DMS114 treated with DMSO at 0.1 percent for 48 hours (cell line): ENCODE measurements around the gene ABHD17B.
"Not testable (repeated sequence)": the region's sequence is repeated elsewhere in the genome, so short reads cannot be mapped to it uniquely, and the experiment has no call there.

Source experiments
- DNase-seq: peaks from one replicate; lab custom pipeline; 2025; ENCODE audit not compliant: unreplicated experiment; lab: John Stamatoyannopoulos, UW

Gene ABHD17B

DNA sequence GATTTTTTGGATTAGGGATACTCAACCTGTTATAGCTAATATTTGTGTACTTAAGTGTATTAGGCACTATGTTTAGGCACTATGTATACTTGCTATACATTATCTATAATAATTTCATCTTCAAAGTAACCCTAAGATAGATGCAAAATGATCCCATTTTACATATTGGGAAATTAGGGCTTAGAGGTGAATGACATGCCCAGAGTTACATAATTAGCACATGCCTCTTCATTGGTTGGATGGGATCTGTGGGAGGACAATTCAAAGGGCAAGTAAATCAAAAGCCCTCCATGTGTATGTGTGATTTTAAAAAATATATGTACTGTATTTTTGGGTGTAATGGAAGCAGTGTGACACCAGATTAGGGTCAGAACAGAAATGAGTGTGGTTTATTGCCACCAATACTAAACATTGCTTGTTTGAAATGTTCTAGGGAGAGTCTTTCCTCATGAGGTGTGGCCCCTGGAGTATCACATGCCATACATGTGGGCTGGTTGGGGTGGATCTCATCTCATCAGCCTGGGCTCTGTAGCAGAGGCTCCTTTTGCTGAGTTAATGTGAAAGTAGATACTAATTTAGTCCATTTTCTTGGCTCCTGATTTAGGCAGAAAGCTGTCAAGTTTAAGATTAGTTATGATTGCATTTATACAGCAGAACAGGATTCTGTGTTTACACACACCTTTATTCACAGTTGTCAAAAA lies 6.0 kb upstream of the ABHD17B start:
- DNase-seq: no peak

DNA sequence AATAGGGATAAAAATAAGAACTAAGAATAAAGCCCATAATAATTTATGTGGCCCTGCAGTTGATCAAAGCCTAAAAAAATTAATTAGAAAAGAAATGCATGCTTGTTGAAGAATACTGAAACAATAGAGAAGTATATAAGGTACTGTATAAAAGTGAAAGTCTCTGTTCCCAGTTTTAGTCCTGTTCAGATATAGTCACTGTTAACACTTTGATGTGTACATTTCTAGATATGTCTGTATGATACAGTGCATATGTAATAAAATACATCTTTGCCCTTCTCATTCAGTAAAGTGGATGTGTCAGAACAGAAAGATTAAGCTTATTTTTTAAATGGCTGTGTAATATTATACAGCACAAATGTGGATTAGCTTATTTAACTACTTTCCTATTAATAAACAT lies 4.5 kb upstream of the ABHD17B start:
- DNase-seq: no peak

DNA sequence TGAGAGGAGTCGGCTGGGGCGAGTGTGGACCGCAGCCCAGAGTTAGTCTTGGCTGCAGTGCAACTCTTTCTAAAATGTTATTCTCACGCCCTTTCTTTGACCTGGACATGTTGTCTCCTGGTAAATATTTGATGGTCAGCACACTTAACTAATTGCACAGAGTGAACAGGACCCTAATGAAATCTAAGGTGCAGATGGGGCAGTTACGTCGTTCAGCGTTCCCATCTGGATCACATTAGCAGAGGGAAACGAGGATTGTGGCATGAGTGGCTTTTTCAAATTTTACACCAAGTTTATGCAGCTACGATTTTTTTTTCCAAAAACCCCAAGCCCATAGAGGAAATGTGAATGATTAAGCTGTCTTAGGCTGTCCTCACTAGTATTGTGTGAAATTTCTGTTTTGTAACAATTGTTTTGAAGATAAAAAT lies 929 bp upstream of the ABHD17B start:
- DNase-seq: peak; percentile 4

DNA sequence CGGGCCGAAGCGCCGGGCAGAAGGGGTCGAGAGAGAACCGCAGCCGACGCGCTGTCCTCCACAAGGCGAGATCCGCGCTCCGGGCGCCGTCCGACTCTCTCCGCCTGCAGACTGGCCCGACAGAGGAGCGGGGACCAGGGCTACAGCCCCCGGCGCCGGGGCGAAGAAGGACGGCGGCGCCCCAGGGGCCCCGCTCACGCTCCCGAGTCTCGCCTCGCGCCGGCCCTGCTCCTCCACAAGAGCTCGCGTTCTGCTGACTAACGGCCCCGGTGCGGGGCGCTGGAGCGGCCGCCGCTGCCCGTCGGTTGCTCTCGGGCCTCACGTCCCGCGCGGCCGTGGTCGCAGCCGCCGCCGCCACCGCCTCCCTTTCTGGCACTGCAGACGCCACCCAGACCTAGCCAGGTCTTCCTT lies 338 bp downstream of the ABHD17B start:
- DNase-seq: no peak

DNA sequence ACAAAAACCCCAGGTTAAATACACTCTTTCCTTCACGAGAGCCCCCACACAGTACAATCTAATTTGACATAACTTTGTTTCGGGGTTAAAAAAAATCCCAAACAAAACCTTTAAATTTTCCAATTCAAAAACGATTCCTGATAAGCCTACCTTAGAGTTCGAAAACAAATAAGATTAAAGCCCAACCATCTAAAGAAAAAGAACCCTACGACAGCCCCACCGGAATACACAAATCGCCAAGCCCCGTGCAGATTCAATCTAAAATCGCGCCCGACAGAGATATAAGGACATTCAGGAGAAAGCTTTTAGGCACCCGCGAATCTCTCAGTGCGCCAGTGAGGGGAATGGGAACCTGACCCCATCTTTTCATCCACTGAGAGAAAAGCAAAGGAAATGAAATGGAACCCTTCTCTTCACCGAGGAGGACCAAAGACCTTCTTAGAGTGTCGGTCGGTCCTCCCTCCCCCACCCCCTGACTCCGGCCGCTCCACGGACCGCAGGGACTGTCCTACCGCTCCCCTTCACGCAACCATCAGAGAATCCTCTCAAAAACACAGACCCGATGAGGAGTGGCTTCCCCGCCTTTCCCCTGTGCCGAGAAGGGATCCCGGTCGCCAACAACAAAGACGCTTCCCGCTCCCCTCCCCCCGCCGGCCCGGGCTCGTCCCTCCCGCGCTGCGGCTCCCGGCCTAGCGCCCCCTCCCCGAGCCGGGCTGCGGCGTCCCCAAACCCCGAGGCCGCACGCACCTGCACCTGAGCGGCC lies 925 bp downstream of the ABHD17B start:
- peak; percentile 7 for DNase-seq

DNA sequence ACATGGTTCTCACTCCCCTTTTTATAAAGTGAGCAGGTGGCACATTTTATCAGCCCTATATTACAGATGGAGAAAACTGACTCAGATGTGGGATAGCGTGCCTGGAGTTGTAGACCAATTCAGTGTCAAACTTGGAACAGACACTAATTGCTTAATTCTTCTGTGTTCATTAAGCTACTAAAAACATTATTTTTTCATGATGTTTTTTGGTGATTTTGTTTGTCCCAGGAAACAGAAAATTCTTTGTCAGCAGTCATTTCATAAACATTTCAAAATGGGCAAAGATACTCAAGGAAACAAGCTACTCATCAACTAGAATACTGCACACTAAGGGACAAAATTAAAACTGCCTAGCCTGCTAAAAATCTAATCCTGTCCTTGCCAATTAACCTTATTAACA lies 2.2 kb downstream of the ABHD17B start:
- DNase-seq: no peak

DNA sequence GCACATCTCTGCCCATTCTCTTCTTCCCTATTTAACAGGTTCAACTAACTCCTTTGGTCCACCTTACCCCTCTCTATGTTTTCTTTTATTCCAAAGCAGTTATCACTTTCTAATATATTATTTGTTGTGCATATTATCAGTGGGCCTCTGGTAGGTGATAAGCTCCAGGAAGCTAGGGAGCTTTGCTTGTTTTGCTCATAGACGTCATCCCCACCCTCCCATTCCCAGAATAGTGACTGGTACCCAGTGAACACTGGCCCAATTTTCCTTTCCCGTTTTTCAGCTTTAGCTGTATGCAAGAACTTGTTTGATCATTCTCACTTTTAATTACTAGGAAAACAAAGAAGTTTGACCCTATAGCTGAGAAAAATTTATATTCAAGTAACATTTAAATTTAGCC lies 6.9 kb downstream of the ABHD17B start:
- no peak for DNase-seq

DNA sequence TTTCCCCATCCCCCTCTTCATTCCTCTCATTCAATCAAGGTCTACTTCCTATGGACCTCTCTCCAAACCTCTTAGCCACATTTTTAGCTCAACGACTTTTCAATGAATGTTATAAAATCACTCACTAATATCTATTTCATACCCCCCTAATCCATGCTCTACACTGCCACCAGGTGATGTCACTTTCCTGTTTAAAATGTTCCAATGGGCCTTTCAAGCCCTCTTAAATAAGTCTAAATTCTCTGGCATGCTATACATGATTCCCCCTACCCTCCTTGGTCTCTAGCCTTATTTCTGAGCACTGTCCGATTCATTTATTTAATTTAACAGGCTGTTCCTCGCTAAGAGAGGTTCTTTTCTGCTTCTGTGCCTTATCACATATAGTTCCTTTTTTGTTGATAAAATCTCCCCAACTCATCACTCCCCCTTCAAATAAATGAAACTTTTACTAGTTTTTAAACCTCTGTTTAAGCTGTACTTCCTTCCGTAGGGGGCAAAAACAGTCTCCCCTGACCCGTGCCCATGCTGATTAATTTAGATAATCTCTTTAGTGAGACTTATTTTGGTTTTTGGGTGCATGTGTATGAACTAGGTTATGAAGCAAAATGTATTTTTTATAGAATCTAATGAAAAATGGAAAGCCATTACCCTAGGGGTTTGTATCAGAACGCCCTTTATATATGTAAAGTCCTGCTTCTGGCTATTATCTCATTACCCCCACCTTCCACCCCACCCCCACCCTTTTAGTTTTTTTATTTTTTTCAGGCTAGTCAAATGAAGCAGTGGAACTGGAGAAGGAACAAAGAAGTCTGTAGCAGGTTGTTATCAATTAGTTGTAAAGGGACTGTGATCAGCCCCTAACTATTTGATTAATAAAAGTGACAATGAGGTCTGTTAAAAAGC lies 9.0 kb downstream of the ABHD17B start:
- no peak for DNase-seq

DNA sequence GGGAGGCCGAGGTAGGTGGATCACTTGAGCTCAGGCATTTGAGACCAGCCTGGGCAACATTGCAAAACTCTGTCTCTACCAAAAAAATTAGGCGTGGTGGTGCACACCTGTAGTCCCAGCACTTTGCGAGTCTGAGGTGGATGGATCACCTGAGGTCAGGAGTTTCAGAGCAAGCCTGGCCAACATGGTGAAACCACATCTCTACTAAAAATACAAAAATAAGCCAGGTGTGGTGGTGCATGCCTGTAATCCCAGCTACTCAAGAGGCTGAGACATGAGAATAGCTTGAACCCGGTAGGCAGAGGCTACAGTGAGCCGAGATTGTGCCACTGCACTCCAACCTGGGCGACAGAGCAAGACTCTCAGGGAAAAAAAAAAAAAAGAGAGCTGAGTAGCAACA lies 12.2 kb downstream of the ABHD17B start:
- not testable (repeated sequence) for DNase-seq

DNA sequence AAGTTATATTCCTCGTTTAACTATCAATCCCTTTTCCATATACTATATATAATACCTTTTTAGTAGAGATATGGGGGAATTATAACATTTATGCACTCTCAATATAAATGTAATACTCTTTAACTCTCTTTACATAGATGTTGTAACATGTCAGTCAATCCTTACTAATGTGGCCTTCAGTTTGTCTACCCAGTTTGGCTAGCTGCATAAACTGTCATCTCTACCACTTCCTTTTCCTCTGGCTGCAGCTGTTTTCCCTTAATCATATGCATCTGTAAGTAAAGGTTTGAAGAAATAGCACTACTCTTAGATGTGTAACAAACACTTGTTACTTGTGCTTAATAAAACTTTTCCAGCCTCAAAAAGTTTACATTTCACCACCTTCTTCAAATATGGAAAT lies 13.4 kb downstream of the ABHD17B start:
- no peak for DNase-seq

DNA sequence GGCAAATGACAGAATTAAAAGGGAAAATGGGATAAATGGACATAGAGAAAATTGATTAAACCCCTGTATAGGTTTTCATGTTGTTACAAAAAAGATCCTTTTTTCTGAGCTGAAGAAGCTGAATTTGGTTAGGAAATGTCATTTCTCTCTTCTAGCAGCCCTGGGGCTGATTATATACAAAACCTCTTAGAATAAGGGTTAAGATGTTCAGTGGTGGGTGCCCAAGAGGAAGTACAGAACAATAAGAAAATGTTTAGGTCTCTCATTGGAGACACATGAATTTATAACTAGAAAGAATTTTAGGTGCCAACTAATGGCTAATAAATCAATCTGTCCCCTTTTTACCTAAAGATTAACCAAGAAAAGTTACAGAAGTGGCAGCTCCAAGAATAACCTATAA lies 14.2 kb downstream of the ABHD17B start:
- no peak for DNase-seq

DNA sequence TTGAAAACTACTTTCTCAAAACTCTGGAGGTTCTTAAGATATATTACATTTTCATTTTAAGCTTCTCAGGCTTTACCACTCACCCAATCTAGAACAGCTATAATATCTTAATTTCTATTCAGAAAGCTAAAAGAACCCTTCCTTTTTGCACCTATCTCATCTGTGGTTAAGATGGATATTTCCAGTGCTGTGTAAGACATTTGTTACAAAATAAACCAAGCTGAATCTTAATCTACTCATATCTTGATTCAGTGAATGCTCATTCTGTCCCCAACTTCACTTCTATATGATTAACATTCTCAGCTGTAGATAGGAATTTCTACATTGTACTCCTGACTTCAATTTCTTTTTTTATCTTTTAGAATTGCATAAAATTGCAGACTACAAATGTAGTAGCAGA lies 15.0 kb downstream of the ABHD17B start:
- no peak for DNase-seq

DNA sequence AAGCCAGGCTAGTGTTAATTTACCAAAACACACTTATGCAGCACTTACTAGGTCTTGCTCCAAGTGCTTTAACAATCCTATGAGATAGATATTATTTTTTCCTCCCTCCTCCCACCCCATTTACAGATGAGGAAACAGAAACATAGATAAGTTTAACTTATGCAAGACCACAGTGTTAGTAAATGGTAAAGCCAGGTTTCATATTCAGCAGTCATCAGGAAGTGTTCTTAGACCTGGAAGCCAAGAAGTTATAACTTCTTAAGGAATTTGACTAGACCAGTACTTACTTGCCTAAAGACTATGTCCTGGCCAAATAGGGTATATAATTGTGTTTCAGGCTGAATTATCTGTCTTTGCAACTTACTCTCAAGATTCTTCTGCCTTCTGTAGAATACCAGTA lies 15.9 kb downstream of the ABHD17B start:
- no peak for DNase-seq

DNA sequence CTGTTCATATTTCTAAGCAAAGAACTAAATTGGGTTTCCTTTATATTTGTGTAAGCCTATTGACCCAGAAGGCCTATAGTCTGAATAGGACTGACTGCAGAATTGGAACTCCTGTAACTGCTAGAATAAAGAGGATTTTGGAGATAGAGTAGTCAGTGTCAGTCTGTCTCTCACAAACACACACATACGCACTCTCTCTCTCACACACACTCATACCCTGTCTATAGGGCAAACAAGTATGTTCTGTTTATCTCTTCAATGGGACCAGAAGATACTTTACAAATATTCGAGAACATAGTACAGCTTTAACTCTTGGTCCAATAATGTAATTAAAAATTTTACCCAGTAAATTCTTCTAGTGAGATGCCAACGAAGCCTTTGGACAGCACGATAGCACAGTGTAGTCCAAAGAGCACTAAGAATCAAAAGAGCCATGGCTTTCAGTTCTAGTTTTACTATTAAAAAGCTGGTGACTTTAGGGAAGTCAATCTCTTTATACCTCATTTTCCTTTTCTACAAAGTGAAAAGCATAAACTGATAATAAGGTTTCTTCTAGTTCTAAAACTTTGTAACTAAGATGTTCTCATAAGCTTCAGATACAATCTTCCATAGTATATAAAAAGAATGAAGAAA lies 19.3 kb downstream of the ABHD17B start:
- no peak for DNase-seq

DNA sequence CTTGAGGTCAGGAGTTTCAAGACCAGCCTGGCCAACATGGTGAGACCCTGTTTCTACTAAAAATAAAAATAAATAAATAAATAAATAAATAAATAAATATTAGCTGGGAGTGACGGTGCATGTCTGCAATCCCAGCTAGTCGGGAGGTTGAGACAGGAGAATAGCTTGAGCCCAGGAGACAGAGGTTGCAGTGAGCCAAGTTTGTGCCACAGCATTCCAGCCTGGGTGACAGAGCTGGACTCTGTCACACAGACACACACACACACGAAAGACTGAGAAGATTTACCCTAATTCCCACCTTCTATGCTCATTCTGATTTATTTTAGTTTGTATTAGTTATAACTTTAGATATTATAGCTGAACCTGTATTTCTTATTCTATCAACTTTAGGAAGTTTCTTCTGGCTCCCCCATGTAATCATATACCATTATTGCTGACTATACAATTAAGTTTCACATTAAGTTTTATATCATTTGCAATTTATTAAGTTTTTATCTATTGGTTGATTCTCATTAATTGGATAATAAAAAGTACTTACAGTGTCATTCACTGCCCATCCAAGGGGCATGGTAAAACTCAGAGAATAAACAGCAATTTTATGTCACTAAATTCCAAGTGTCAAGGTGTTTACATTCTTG lies 20.8 kb downstream of the ABHD17B start:
- DNase-seq: no peak

DNA sequence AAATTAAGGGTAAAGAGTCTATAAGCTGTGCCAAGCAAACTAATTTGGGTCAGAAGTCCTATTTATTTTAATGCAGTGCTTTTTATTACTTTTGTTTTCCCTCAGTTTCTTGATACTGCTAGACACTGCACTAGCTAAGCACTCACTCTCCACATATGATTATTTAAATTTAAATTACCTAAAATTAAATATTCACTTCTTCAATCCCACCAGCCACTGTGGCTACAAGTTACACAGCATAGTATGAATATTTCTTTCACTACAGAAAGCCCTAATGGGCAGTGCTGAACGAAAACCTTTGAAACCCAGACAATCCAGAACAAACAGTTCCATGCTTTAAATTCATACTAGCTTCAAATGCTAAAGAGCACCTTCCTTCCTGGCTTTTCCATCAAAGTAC lies 23.6 kb downstream of the ABHD17B start:
- DNase-seq: no peak

DNA sequence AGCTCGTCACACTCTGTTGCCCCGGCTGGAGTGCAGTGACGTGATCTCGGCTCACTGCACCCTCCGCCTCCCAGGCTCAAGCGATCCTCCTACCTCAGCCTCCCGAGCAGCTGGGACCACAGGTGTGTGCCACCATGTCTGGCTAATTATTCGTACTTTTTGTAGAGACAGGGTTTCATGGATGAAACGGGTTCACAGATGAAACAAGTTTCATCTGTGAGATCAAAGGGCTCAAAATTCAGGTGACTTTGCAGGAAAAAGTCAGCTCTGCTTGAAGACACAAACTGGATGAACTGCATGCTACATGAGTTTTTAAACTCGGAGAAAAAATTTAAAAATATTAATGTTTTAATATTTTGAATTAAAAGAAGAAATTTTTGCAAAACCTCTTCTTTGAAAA lies 24.5 kb downstream of the ABHD17B start:
- no peak for DNase-seq

DNA sequence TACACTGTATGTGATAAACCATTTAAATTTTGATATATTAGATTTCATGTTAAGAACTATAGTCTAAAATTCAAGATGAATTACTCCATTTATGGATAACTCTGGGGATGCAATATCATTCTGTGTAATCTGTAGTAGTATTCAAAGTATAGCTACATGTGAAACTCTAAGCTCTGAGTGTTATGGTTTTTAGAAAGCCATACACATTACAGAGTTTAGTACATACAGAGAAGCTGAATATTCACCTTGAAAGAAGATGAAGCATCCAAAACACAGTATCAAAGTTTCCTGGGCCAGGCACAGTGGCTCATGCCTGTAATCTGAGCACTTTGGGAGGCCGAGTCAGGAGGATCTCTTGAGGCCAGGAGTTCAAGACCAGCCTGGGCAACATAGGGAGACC lies 25.0 kb downstream of the ABHD17B start:
- no peak for DNase-seq

DNA sequence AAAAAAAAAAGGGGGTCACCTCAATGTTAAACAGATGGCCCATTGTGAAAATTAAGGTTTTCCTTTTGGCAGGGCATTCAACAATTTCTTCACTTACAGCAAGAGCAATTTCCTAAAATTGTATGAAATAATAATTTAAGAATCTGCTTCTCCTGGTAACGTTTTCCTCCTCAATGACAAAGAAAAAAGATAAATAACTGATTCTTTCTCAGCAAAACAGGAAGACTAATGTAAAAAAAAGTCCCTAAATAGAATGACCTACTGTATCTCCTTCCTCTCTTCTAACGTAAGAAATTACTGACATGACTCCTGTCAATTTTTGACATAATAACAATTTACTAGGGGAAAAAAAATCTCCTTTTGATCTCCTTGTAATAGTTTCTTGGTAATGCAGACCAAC lies 25.5 kb downstream of the ABHD17B start:
- no peak for DNase-seq

DNA sequence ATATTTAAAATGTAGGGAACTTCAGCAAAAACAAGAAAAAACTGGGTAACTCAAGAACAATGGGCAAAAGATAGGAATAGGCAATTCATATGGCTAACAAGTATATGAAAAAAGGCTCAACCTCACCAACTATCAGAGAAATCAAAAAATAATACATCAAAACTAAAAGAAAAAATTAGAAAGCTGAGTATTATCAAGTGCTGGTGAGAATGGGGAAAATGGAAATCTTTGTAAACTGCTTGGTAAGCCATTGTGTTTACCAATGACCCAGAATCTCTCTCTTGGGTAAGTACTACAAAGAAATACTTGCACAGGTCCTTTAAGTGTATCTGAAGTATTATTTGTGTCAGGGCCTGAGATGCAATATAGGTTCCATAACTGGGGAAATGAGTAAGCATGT lies 27.0 kb downstream of the ABHD17B start:
- no peak for DNase-seq

DNA sequence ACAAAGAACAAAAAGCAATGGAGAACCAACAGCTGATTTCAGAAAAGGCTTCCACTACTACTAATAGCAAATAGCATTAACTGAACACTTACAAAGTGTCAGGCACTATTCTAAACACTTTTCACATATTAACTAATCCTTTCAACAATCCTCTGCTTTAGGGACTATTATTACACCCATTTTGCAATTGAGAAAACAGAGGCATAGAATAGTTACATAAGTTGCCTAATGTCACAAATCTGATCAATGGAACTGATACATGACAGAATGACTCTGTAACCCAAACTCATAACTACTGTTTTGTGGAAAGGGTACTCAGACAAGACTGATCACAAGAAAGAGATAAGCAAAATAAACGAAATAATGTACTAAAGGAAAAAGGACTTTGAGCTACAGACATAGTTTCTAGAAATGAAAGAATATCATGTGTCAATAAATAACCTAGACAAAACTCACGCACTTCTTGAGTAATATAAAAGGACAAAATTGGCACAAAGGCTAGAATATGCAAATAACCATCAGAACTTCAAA lies 31.3 kb downstream of the ABHD17B start:
- no peak for DNase-seq
